ENCODE data around the gene BRSK2. TPM values are rescaled to one million over a fixed set of nuclear protein-coding genes. Genes with fewer than 3 reads are reported as not detected.

BRSK2 gene
- total and polyA plus RNA-seq, 2 of the 4 experiments (the other 2 are of a cell fraction) = 0.18 to 0.62 TPM

- dilution Hi-C loops (cut with HindIII; ENCODE audit: low sequenced_read_pairs, unreplicated experiment) = no loop called here
- no peak for DNase-seq
Observed at GRCh38 chr11:1404461-1405185, 14.9 kb downstream of the BRSK2 start.

More at GRCh38 chr11:1404461-1405185, 14.9 kb downstream of the BRSK2 start:
- H4K8ac ChIP-seq (ENCODE audit: low read depth in 2 of 2, low read length in 2 of 2) = no peak overlapping the region
- no peak overlapping the region for H3K9ac ChIP-seq (ENCODE audit: low read depth, low read length)
- POLR2A ChIA-PET (ENCODE audit: unreplicated experiment) = no interaction called here
- no peak overlapping the region for H2BK20ac ChIP-seq (ENCODE audit: low read depth, low read length)
- CTCF ChIA-PET = no interaction called here
- H3K14ac ChIP-seq (replicated peaks; ENCODE audit: low read depth, low read length) = no peak overlapping the region
- WGBS, 2 experiments (ENCODE audit: extremely low coverage in 2 of 2, insufficient read length in 1 of 2) = no CpG with 5 or more reads among the region's 25 CpGs
- no peak overlapping the region for H2AFZ ChIP-seq (replicated peaks; ENCODE audit: low read length, poor library complexity)
- ATAC-seq (ENCODE audit: low read depth) = no peak
- intact Hi-C loops (cut with micrococcal nuclease) (no loop called here), in situ Hi-C loops (cut with MboI; ENCODE audit: low sequenced_read_pairs) (no loop called here)
- H3K27ac ChIP-seq (ENCODE audit: insufficient read depth, low read length) = no peak overlapping the region
- no peak overlapping the region for H2BK5ac ChIP-seq (ENCODE audit: low read depth, low read length, poor library complexity, severe bottlenecking)
- H4K5ac ChIP-seq (ENCODE audit: low read depth, low read length) = no peak overlapping the region
- BruUV-seq (replicated peaks) = no TSS peak
- H2BK120ac ChIP-seq (ENCODE audit: low read depth, low read length) = no peak overlapping the region
- H2AK5ac ChIP-seq (ENCODE audit: low read depth, low read length) = no peak overlapping the region
- H3K23ac ChIP-seq (ENCODE audit: low read depth, low read length) = no peak overlapping the region
- H3K4me2 ChIP-seq (ENCODE audit: low read depth, low read length) = no peak overlapping the region
- peaks cover 2% of the 10 kb centered on the region; the same call in 1 of the 2 replicates for H3K27me3 ChIP-seq (ENCODE audit: control insufficient read depth, insufficient read depth, low read length)
- H3K4ac ChIP-seq (ENCODE audit: low read depth, low read length) = no peak overlapping the region
- H3K4me1 ChIP-seq (ENCODE audit: control insufficient read depth, insufficient read depth, low read length) = no peaks in the 10 kb centered on the region
- no peaks in the 10 kb centered on the region for H3K9me1 ChIP-seq (ENCODE audit: insufficient read depth, low read length)
- no peak overlapping the region for H2AK9ac ChIP-seq (replicated peaks; ENCODE audit: low read depth, low read length, poor library complexity)
- H3K56ac ChIP-seq (ENCODE audit: extremely low read depth, insufficient read depth, low read length) = no peak overlapping the region
- no peaks in the 10 kb centered on the region for H3K9me3 ChIP-seq (ENCODE audit: control insufficient read depth, insufficient read depth, low read length)
- H4K91ac ChIP-seq (ENCODE audit: insufficient read depth, low read depth, low read length) = no peak overlapping the region
- no peaks in the 10 kb centered on the region for H3K36me3 ChIP-seq (ENCODE audit: control insufficient read depth, insufficient read depth, low read length)
- H3K79me1 ChIP-seq (ENCODE audit: low read depth in 1 of 2, low read length in 2 of 2) = no peaks in the 10 kb centered on the region
- no peak overlapping the region for H3K18ac ChIP-seq (ENCODE audit: low read depth, low read length)
- no peak overlapping the region for H3K4me3 ChIP-seq (ENCODE audit: insufficient read depth, low read depth, low read length)
- peaks cover 7% of the 10 kb centered on the region; the same call in 1 of the 2 replicates for H4K20me1 ChIP-seq (ENCODE audit: insufficient read depth, low read length)
- TF ChIP-seq, protein P1, sequence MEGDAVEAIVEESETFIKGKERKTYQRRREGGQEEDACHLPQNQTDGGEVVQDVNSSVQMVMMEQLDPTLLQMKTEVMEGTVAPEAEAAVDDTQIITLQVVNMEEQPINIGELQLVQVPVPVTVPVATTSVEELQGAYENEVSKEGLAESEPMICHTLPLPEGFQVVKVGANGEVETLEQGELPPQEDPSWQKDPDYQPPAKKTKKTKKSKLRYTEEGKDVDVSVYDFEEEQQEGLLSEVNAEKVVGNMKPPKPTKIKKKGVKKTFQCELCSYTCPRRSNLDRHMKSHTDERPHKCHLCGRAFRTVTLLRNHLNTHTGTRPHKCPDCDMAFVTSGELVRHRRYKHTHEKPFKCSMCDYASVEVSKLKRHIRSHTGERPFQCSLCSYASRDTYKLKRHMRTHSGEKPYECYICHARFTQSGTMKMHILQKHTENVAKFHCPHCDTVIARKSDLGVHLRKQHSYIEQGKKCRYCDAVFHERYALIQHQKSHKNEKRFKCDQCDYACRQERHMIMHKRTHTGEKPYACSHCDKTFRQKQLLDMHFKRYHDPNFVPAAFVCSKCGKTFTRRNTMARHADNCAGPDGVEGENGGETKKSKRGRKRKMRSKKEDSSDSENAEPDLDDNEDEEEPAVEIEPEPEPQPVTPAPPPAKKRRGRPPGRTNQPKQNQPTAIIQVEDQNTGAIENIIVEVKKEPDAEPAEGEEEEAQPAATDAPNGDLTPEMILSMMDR (conservative IDR thresholded peaks at IDR 0.05; ENCODE audit: low read depth, low read length) = no peak
- no peak for TF ChIP-seq CHD1 (IDR thresholded peaks at IDR 0.05; ENCODE audit: low read depth, low read length)
- no peak for TF ChIP-seq POLR2A (IDR thresholded peaks at IDR 0.05; ENCODE audit: low read depth, low read length)
- TF ChIP-seq NFE2L2 (IDR thresholded peaks at IDR 0.05; ENCODE audit: low read depth, low read length) = no peak
- TF ChIP-seq, protein P2, sequence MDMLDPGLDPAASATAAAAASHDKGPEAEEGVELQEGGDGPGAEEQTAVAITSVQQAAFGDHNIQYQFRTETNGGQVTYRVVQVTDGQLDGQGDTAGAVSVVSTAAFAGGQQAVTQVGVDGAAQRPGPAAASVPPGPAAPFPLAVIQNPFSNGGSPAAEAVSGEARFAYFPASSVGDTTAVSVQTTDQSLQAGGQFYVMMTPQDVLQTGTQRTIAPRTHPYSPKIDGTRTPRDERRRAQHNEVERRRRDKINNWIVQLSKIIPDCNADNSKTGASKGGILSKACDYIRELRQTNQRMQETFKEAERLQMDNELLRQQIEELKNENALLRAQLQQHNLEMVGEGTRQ (IDR thresholded peaks at IDR 0.05; ENCODE audit: low read depth, low read length) = no peak
- TF ChIP-seq, protein P3, sequence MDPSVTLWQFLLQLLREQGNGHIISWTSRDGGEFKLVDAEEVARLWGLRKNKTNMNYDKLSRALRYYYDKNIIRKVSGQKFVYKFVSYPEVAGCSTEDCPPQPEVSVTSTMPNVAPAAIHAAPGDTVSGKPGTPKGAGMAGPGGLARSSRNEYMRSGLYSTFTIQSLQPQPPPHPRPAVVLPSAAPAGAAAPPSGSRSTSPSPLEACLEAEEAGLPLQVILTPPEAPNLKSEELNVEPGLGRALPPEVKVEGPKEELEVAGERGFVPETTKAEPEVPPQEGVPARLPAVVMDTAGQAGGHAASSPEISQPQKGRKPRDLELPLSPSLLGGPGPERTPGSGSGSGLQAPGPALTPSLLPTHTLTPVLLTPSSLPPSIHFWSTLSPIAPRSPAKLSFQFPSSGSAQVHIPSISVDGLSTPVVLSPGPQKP (IDR thresholded peaks at IDR 0.05; ENCODE audit: borderline replicate concordance, low read depth, low read length) = no peak
- TF ChIP-seq BHLHE40 (IDR thresholded peaks at IDR 0.05; ENCODE audit: low read depth, low read length) = no peak
- no peak for TF ChIP-seq MAFK (IDR thresholded peaks at IDR 0.05; ENCODE audit: low read depth, low read length)
- TF ChIP-seq SMC3 (IDR thresholded peaks at IDR 0.05; ENCODE audit: low read depth, low read length) = no peak
- TF ChIP-seq RAD21 (IDR thresholded peaks at IDR 0.05; ENCODE audit: low read length) = no peak
- no peak for TF ChIP-seq RFX5 (IDR thresholded peaks at IDR 0.05; ENCODE audit: low read depth, low read length)
- TF ChIP-seq MXI1 (IDR thresholded peaks at IDR 0.05; ENCODE audit: borderline replicate concordance, low read depth, low read length) = no peak
- TF ChIP-seq MAZ (IDR thresholded peaks at IDR 0.05; ENCODE audit: borderline replicate concordance, low read depth, low read length) = no peak
- TF ChIP-seq FOS (IDR thresholded peaks at IDR 0.05; ENCODE audit: low read depth, low read length) = no peak
- H2BK15ac ChIP-seq (ENCODE audit: low read depth, low read length) = no peak overlapping the region

All from IMR-90 (cell line).